NCI-H187 treated with DMSO at 0.1 percent for 48 hours (cell line): Measurements from ENCODE around the gene MDN1.
A peak's percentile ranks its signal among the peaks of the same experiment; 100 is the strongest.
"Not testable (repeated sequence)": the region's sequence is repeated elsewhere in the genome, so short reads cannot be mapped to it uniquely, and the experiment has no call there.

Experiments used
- DNase-seq: peaks from one replicate; lab custom pipeline; 2025; lab: John Stamatoyannopoulos, UW

The MDN1 gene

GRCh38 chr6:89819336-89820130, at the start of gene MDN1:
MDN1 (minus strand) TSS chr6:89819794; CDS start chr6:89819607, 187 bp downstream.
- peak; percentile 62 for DNase-seq

- DNase-seq = no peak
These were observed 46.6 kb upstream of the MDN1 start for GRCh38 chr6:89866024-89866678.

GRCh38 chr6:89862698-89863097, 43.1 kb upstream of the MDN1 start:
- no peak for DNase-seq

DNA sequence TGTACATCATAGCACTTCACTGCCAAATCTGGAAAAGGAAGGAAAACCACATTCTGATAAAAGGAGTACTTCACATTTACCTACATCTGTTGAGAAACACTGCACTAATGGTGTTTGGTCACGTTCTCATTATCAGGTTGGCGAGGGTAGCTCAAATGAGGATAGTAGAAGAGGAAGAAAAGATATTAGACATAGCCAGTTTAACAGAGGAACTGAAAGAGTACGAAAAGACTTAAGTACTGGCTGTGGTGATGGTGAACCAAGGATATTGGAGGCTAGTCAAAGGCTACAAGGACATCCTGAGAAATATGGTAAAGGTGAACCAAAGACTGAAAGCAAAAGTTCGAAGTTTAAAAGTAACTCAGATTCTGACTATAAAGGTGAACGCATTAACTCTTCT, 42.7 kb upstream of the MDN1 start:
- no peak for DNase-seq

GRCh38 chr6:89859744-89860143, 40.1 kb upstream of the MDN1 start:
- no peak for DNase-seq

DNA sequence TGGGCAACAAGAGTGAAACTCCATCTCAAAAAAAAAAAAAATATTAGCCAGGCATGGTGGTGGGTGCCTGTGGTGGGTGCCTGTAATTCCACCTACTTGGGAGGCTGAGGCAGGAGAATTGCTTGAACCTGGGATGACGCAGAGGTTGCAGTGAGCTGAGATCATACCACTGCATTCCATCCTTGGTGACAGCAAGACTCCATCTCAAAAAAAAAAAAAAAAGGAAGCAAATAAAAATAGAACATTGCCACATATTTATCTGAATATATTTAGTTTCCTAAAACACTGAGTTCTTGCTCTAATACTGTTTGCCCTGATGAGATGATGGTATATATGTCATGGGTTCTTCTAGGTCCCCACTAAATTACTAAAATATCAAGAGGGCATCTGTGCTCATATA, 38.4 kb upstream of the MDN1 start:
- no peak for DNase-seq

DNA sequence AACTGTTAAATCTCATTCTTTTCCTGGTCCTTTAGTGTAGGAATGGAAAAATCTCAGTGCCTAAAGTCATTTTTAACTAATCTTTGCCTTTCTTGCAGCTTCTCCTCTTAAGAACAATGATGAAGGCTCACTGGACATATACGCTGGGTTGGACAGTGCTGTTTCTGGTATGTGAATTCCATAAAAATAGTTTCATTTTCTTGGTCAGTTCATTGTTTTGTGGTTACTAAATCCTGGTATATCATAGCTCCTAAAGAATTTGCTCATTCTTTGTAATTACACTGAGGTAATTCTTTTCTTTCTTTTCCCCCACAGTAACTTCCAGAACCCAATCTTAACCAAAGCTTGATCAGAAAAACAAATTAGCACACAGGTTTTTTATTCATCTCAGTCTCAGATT, 33.5 kb upstream of the MDN1 start:
- DNase-seq = no peak

- not testable (repeated sequence) for DNase-seq
These were observed 27.9 kb upstream of the MDN1 start for GRCh38 chr6:89847513-89847912.

DNA sequence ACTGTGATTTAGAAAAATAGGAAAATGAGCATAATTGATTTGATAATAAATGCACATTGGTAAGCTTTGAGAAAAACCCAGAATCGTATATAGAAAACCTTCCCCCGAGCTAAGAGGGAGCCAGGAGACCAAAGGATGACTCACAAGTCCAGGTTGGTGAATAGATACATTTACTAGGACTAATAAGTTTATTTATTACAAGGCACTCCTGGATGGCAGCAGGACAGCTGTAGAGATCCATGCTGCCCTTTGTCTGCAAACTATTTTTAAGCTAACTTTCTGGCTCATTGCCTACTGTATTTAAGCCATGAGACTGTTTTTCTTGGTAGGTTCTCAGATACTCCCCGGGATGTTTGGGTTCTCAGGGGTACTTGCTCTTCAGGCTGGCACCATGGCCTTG, 23.5 kb upstream of the MDN1 start:
- DNase-seq = no peak

DNA sequence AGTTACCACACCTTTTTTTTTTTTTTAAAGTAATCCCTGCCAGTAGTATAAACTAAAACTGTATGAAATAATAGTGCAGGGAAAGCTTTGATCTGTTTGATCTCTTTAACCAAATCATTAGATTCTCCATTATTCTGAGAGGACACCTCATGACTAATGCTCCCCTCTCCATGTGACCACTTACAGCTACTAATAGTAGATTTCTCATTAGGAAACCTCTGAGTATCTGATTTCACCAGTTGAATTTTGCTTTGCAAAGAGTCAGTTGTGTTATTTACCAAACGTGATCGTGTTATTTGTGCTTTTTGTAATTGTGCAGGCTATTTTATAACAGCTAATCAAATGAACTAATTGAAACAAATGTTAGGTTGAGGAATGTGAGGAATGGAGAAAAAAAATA, 22.6 kb upstream of the MDN1 start:
- no peak for DNase-seq

DNA sequence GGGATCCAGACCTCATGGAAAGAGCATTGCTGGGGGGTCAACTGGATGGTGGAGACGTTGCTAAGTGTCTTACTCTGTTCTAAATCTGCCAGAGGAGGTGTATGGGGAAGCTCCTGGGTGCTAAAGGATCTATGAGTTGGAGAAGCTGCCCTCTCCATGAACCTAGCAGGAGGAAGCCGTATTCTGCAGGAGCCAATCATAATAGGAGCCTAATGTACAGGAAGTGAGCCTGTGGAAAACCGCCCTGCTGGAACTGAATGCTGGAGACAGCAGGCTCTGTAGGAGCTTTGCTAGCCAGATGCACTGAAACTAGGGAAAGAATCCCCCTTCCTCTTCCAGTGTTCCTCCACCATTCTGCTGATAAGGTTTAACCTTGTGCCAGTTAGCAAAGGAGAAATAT, 20.9 kb upstream of the MDN1 start:
- DNase-seq = no peak

DNA sequence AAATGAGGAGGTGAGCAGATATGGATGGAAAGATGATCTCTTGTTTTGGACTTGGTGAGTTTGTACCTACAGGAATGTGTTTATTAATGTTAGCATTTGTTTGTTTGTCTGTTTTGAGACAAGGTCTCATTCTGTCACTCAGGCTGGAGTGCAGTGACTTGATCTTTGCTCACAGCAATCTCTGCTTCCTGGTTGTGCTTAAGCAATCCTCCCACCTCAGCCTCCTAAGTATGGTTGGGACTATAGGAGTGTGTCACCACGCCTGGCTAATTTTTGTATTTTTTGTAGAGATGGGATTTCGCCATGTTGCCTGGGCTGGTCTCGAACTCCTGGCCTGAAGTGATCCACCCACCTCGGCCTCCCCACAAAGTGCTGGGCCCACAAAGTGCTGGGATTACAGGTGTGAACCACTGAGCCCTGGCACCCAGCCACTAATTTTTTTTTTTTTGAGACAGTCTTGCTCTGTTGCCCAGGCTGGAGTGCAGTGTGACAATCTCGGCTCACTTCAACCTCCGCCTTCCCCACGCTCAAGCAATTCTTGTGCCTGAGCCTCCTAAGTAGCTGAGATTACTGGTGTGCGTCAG, 17.1 kb upstream of the MDN1 start:
- DNase-seq = no peak

GRCh38 chr6:89834884-89835792, 15.5 kb upstream of the MDN1 start:
- no peak for DNase-seq

DNA sequence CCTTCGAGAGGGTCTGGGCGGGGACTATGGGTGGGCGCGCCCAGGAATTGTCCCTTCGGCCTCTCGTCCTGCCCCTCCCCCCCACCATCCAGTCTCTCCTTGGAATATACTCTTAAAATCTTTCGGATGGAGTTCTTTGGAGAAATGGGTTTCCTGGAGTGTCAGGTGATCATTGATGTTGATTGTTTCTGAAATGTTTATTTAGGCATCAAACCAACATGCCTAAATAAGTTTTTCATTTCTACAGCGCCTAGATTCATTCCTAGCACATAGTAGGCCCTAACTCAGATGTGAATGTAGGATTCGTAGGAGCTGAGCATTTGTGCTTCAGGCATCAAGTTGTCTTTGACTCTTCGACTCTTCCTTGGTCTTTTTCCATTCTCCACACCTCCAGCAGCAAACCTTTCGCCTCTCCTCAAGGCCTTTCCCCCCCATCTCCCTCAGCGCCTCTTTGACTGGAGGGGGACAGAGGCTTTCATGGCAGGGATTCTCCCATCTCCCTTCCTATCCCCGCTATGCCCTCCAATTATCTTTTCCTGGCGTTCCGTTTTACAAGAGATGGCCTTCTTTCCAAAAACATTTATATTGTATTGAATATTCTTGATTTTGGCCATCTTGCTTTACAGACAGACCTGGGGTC, 10.7 kb upstream of the MDN1 start:
- no peak for DNase-seq

GRCh38 chr6:89829472-89830169, 10.0 kb upstream of the MDN1 start, which contains the start of gene CASP8AP2:
CASP8AP2 (plus strand) TSS chr6:89829880.
- peak; percentile 99 for DNase-seq

DNA sequence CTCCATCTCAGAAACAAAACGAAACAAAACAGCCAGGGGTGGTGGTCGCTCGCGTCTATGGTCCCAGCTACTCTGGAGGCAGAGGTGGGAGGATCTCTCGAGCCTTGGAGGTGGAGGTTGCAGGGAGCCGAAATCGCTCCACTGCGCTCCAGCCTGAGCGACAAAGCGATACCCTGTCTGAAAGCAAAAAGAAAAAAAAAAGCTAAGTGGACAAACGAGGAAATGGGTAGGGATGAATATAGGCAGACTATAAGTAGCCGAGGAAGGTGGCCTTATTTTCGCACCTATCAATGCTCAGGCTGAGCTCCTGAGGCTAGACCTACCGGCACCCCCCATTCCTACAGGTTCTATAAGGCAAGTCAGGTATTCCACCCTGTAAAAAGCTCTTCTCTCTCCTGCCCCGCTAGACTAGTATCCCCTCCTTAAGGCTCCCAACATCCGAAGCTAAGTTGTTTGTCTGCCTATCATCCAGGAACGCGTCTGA, 9.4 kb upstream of the MDN1 start:
- peak; percentile 70 for DNase-seq

GRCh38 chr6:89828475-89828987, 8.9 kb upstream of the MDN1 start:
- DNase-seq = not testable (repeated sequence)

DNA sequence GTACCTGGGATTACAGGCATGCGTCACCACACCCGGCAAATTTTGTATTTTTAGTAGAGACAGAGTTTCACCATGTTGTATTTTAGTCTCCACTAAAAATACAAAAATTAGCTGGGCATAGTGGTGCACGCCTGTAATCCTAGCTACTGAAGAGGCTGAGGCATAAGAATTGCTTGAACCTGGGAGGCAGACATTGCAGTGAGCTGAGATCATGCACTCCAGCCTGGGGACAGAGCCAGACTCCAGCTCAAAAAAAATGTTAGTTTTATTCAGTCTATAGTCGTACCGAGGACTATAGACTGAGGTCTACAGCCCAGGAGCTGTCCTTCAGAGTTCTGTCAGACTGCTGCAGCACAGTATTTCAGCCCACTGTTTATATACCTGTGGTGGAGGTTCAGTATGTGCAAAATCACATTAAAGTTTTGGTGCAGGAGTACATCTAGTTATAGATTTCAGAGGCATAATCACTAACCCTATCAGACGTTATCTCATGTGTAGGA, 6.5 kb upstream of the MDN1 start:
- no peak for DNase-seq

GRCh38 chr6:89818977-89819335, 638 bp downstream of the MDN1 start:
- DNase-seq = no peak

GRCh38 chr6:89817481-89817880, 2.1 kb downstream of the MDN1 start:
- no peak for DNase-seq
